Thyroid gland (tissue), 4 donors: ENCODE measurements around the gene SLC11A2.

Source experiments
- POLR2A ChIP-seq, 2 donors: fragments of 450-650 bp; IDR thresholded peaks; one replicate each; pipeline ENCODE4 v1.6.1; 2017; ENCODE audit warnings: antibody characterized with exemption in 2 of 2, mild to moderate bottlenecking in 2 of 2, moderate library complexity in 1 of 2
- TF ChIP-seq, protein P1 (sequence below), 6 experiments: fragments of 200-600 bp in 3 of 6; fragments of 450-650 bp in 3 of 6; sonication (generic) in 3 of 6; IDR thresholded peaks; one replicate each; pipeline ENCODE4 v1.5.1; 2016 to 2019; ENCODE audit warnings: antibody characterized with exemption in 6 of 6, mild to moderate bottlenecking in 2 of 6, inconsistent platforms in 1 of 6, moderate library complexity in 1 of 6

DNA sequence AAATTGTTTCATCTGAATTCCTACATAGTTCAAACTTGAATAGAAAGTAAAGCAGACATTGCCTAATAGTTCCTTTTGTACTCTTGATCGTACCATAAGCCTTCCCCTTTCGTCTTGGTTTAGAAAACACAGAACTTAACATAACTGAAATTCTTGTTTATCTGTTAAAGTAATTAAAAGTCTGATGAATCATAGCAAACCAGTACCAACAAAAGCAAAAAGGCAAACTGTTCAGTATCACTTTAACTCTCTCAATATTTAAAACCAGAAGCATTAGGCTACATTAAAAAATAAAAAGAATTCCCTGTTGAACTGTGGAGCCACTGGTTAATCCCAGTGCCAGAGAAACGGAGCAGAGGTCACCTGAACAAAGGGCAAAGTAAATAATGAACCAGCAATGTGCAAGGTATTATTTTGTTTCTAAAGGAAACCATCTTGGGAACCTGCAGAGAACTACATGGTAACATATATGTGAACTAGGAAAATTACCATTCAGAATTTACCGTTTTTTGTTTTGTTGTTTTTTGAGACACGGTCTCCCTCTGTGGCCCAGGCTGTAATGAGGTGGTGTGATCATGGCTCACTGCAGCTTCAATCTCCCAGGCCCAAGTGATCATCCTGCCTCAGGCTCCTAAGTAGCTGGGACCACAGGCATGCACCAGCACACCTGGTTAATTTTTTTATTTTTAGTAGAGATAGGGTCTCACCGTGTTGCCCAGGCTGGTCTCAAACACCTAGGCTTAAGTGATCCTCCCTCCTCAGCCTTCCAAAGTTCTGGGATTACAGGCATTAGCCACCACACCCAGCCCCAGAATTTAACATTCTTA is 91.0 kb downstream of the SLC11A2 start:
- TF ChIP-seq, protein P1, sequence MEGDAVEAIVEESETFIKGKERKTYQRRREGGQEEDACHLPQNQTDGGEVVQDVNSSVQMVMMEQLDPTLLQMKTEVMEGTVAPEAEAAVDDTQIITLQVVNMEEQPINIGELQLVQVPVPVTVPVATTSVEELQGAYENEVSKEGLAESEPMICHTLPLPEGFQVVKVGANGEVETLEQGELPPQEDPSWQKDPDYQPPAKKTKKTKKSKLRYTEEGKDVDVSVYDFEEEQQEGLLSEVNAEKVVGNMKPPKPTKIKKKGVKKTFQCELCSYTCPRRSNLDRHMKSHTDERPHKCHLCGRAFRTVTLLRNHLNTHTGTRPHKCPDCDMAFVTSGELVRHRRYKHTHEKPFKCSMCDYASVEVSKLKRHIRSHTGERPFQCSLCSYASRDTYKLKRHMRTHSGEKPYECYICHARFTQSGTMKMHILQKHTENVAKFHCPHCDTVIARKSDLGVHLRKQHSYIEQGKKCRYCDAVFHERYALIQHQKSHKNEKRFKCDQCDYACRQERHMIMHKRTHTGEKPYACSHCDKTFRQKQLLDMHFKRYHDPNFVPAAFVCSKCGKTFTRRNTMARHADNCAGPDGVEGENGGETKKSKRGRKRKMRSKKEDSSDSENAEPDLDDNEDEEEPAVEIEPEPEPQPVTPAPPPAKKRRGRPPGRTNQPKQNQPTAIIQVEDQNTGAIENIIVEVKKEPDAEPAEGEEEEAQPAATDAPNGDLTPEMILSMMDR (IDR thresholded peaks at IDR 0.05), result no peak
- peak in 1 of 2 donors; percentile 31 for TF ChIP-seq POLR2A (IDR thresholded peaks at IDR 0.05)
